HG02981 (cell line): ENCODE results near the gene ARHGAP9.

Source experiments
- ATAC-seq: cut with Tn5 transposase; IDR thresholded peaks from one replicate; pipeline ENCODE4 v1.9.1; 2021; ENCODE audit warnings: mild to moderate bottlenecking, moderate library complexity; ENCODE audit not compliant: unreplicated experiment

ARHGAP9 gene

DNA sequence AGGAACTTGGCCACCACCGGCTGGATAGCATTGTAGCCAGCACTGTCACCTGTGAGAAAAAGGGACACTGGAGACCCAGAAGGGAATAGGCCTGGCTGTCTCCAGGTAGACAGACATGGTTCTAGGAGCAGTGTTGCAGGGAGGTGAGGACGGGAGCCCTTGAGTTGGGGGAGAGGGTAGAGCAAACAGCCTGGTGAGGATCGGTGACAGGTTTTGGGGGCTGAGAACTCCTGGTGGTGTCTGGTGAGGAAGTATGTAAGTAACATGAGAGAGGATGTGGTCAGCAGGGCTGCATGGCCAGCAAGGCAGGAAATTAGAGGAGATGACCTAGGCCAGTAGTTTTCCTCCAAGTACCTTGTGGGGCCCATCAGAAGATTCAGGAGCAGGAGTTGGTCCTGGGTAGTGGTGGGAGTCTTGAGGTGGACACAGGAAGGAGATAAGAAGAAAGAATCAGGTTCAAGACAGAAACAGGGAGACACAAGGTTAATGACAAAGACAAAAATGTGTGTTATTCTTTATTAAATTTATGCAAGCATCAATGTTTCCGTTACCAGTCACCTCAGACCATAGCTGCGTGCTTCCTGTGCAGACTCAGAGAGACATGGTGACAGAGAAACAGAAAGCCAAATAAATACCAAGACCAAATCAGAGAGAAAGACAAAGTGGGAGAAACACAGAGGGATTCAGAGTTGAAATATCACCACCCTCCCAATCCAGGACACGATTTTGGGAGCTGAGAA, at the start of gene ARHGAP9:
Gene ARHGAP9, minus strand, starts transcription at position 491 of the 740 bp plus-strand sequence. Its CDS starts 460 bp downstream, at position 31.
- peak; percentile 42 for ATAC-seq

GRCh38 chr12:57528831-57529555, 49.3 kb upstream of the ARHGAP9 start:
- no peak for ATAC-seq

DNA sequence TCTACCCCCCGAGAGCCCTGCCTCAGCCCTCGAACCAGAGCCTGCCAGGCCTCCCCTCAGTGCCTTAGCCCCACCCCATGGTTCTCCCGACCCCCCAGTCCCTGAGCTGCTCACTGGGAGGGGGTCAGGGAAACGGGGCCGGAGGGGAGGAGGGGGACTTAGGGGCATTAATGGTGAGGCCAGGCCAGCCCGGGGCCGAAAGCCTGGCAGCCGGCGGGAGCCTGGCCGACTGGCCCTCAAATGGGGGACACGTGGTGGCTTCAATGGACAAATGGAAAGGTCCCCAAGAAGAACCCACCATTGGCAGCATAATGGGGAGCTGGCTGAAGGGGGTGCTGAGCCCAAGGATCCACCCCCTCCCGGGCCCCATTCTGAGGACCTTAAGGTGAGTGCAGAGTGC, 48.5 kb upstream of the ARHGAP9 start:
- ATAC-seq: no peak

DNA sequence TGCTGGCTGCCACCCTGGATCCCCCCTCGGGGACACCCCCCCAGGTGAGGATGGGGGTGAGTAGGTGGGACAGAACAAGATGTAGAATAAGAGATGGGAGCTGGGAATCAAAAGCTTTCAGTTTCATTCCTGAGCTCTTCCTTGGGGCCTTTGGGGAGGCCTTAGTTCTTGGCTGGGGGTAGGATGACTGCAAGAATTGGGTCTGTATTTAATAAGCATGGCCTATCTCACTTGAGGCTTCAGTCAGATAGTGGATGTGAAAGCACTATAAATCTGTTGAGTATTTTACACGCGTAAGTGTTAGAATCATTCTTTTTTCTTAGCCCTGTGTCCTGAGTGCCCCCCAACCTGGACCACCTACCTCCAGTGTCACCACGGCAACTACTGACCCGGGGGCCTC, 47.5 kb upstream of the ARHGAP9 start:
- ATAC-seq: no peak

GRCh38 chr12:57526477-57527126, 46.9 kb upstream of the ARHGAP9 start:
- no peak for ATAC-seq

DNA sequence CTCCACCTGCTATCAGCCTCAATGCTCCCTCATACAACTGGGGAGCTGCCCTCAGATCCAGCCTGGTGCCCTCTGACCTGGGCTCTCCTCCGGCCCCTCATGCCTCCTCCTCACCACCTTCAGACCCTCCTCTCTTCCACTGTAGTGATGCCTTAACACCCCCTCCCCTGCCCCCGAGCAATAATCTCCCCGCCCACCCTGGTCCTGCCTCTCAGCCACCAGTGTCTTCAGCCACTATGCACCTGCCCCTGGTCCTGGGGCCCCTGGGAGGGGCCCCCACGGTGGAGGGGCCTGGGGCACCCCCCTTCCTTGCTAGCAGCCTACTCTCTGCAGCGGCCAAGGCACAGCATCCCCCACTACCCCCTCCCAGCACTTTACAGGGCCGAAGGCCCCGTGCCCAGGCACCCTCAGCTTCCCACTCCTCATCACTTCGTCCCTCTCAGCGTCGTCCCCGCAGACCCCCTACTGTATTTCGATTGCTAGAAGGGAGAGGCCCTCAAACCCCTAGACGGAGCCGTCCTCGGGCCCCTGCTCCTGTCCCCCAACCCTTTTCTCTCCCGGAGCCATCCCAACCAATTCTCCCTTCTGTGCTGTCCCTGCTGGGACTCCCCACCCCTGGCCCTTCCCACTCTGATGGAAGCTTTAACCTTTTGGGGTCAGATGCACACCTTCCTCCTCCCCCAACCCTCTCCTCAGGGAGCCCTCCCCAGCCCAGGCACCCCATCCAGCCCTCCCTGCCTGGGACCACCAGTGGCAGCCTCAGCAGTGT, 46.1 kb upstream of the ARHGAP9 start:
- no peak for ATAC-seq

DNA sequence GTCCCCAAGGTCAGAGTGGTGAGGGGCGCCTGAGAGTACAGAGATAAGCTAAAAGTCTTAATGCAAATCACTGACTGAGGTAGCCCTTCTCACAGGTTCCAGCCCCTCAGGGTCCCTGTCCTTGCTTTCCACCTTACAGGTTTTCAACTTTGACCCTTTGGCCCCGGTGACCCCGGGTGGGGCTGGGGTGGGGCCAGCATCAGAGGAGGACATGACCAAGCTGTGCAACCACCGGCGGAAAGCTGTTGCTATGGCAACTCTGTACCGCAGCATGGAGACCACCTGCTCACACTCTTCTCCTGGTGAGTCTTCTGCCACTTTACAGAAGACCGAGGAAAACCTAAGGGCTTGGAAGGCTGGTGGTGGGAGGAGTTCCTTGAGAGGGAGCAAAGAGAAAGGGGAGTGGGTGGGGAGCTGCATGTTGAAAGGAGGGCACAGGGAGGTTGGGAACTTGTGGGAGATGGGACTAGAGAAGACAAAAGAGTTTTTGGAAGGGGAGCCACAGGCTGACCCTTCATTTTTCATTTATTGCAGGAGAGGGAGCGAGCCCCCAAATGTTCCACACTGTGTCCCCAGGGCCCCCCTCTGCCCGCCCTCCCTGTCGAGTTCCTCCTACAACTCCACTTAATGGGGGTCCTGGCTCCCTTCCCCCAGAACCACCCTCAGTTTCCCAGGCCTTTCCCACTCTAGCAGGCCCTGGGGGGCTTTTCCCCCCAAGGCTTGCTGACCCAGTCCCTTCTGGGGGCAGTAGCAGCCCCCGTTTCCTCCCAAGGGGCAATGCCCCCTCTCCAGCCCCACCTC, 45.3 kb upstream of the ARHGAP9 start:
- ATAC-seq: no peak

GRCh38 chr12:57523706-57524614, 44.3 kb upstream of the ARHGAP9 start:
- ATAC-seq: no peak

DNA sequence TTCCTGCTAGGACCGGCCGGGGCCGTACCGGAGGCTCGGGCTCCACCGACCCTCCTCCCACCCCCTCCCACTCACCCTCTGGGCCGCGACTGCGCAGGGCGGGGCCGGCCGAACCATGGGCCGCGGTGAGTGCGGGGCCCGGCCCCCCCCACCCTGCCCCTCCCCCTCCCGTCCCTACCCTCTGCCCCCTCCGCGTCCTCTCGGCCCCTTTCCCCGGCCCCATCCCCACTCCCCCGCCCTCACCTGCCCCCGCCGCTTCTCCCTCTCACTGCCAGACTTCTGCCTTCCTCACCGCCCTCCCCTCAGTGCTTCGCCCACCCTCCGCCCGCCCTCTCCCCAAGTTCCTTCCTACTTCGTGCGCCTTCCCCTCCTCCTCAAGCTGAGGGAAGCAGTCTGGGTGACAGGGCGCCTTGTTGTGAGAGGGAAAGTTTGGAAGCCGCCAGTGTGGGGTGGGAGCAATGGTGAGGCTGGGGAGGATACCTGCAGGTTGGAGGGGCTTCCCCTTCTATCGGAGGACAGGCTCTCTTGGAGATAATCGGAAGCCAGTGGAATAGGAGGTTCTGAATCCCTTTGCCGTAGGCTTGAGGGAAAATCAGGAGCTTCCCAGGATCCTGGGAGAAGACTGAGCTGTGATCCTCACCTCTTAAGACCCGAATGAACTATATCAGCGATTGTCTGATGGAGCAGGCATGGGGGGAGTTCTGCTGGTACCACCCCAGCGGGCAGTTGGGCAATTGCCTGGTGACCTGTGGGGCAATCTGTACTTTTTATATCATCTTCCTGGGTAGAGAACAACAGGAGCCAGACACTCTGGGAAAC, 43.4 kb upstream of the ARHGAP9 start:
- no peak for ATAC-seq

- ATAC-seq: peak; percentile 36
Observed at GRCh38 chr12:57522011-57522886, 42.6 kb upstream of the ARHGAP9 start, which contains the start of gene MBD6. Gene MBD6 (plus strand): TSS chr12:57522824. CDS start chr12:57524304, 1,480 bp downstream.

DNA sequence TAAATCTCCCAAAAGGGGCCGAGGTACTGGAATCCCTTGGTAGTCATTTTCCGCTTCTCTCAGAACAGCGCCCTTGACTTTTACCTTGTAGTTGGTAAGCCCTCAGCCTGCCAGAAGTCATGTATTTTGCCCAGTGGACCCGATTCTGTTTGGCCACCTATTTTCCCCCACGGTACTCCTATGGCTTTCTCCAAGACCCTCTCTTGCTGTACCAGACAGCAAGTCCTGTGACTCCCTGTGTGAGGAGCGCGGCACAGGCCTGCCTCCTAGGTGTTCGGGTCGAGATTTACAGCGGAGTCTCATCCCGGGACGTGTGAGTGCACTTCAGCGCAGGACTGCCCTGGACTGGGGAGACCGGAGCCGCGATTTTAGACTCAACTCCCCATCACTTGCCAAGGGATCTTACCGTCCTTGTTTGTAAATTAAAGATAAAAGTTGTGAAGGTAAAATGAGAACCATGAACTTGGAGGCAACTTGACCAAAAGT, 41.9 kb upstream of the ARHGAP9 start:
- no peak for ATAC-seq

GRCh38 chr12:57520053-57520818, 40.6 kb upstream of the ARHGAP9 start, which contains the start of gene DDIT3:
Gene DDIT3 (minus strand): TSS chr12:57520514. CDS start chr12:57517406, 3,108 bp downstream.
- ATAC-seq: peak; percentile 66

GRCh38 chr12:57519796-57520052, 40.1 kb upstream of the ARHGAP9 start:
- ATAC-seq: no peak

DNA sequence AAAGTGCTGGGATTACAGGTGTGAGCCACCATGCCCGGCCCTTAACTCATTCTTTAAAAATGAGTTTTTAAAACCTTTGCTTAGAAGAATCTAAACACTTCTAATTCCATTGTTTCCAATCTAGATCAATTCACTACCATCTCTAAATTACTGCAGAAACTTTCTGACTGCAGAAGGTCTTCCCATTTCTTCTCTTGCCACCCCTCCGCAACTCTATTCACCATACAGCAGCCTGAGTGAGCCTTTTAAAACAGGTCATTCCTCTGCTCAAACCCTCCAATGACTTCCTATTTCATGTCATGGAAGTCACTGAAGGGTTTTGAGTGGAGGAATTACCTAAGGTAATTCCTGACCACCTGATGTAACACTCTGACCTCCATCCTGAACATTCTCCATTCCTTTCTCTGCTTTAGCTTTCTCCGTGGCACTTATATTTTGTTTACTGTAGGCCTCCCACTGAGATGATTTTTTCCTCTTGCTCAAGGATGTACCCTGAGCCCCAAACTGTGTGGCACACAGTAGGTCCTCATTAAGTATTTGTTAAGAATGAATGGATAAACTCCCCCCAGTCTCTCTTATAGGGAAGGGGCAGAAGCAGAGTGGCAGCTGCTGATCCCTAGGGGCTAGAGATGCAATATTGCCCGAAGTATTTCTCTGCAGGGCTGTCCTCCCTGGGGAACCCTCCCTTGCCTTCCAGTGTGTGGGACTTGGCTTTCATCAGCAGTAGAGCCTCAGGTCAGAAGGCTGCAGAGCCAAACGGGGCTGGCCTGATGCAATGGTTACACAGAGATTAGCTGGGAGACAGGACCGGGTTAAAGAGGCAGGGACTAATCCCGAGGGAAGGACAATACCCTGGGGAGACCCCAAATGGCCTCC, 39.5 kb upstream of the ARHGAP9 start:
- ATAC-seq: no peak

DNA sequence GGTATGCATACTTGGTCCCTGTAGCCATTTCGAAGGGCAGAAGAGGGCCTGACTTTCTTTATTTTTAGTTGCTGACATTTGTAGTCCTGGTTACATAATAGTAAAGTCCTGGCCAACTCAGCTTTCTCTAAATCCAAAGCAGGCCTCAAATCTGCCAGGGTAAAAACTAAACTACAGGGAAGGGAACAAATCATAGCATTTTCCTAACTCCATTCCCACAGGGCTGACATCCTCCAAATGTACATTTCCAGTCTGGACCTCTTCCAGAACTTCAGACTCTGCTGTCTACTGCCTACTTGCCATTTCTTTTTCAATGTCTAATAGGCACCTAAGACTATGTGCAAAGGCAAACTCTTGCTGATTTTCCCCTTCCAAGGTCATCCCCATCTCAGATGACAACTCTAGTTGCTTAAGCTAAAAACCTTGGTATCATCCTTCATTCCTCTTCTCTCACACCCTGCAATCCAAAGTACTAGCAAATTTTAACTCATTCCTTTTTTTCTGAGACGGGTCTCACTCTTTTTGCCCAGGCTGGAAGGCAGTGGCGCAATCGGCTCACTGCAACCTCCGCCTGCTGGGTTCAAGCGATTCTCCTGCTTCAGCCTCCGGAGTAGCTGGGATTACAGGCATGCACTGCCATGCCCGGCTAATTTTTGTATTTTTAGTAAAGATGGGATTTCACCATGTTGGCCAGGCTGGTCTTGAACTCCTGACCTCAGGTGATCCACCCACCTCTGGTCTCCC, 38.7 kb upstream of the ARHGAP9 start:
- ATAC-seq: no peak
